K562 (cell line): Measurements from ENCODE around the gene TBX1. TPM values are rescaled to one million over a fixed set of nuclear protein-coding genes. Genes with fewer than 3 reads are reported as not detected.

Experiments used
- BHLHE40 ChIP-seq: IDR thresholded peaks from 2 replicates; pipeline ENCODE4 v1.6.1; 2011; ENCODE audit warnings: low read length, improper control_type of control experiment
- BRD4 ChIP-seq: fragments of 200-600 bp; sonication (generic); IDR thresholded peaks from 2 replicates; pipeline ENCODE4 v1.6.1; 2017; ENCODE audit warnings: inconsistent platforms
- CHD1 ChIP-seq: fragments of 200-600 bp; sonication (generic); IDR thresholded peaks from one replicate; pipeline ENCODE4 v1.6.1; 2012; ENCODE audit warnings: mild to moderate bottlenecking, moderate library complexity, low read length, inconsistent platforms
- EGR1 ChIP-seq: fragments of 450-650 bp; conservative IDR thresholded peaks from 2 replicates; pipeline ENCODE4 v1.6.1; 2017; ENCODE audit warnings: mild to moderate bottlenecking
- EP300 ChIP-seq: IDR thresholded peaks from 2 replicates; pipeline ENCODE4 v1.6.1; 2012; ENCODE audit warnings: low read length, improper control_type of control experiment
- GATAD2A ChIP-seq: fragments of 450-650 bp; IDR thresholded peaks from 2 replicates; pipeline ENCODE4 v1.6.1; 2017
- GTF2F1 ChIP-seq: IDR thresholded peaks from 2 replicates; pipeline ENCODE4 v1.6.1; 2011; ENCODE audit warnings: low read depth, low read length, improper control_type of control experiment
- HDAC2 ChIP-seq: fragments of 450-650 bp; IDR thresholded peaks from 2 replicates; pipeline ENCODE4 v1.6.1; 2016; ENCODE audit warnings: mild to moderate bottlenecking
- IFI16 ChIP-seq: fragments of 250-450 bp; sonication (Bioruptor Pico); IDR thresholded peaks from 2 replicates; pipeline ENCODE4 v2.1.2; 2022; ENCODE audit warnings: mild to moderate bottlenecking, inconsistent platforms
- KLF13 ChIP-seq: fragments of 450-650 bp; IDR thresholded peaks from 2 replicates; pipeline ENCODE4 v1.6.1; 2016; ENCODE audit warnings: missing genetic modification characterization, low read depth, mild to moderate bottlenecking, missing compliant biosample characterization, moderate library complexity, borderline replicate concordance
- NCOA6 ChIP-seq: fragments of 450-650 bp; IDR thresholded peaks from 2 replicates; pipeline ENCODE4 v1.6.1; 2017; ENCODE audit warnings: mild to moderate bottlenecking
- NFIX ChIP-seq: fragments of 250-450 bp; sonication (Bioruptor Pico); IDR thresholded peaks from 2 replicates; pipeline ENCODE4 v1.4.0; 2020; ENCODE audit warnings: low read depth, mild to moderate bottlenecking, moderate library complexity
- NRF1 ChIP-seq, 2 experiments: fragments of 450-650 bp; IDR thresholded peaks in 1 of 2; conservative IDR thresholded peaks in 1 of 2; 2 replicates each; pipeline ENCODE4 v1.6.1; 2014; ENCODE audit warnings: mild to moderate bottlenecking in 2 of 2
- PHF20 ChIP-seq: fragments of 450-650 bp; IDR thresholded peaks from 2 replicates; pipeline ENCODE4 v1.6.1; 2018; ENCODE audit not compliant: partially characterized antibody
- SETDB1 ChIP-seq: IDR thresholded peaks from one replicate; pipeline ENCODE4 v1.6.1; 2012; ENCODE audit warnings: low read length, control low read depth, inconsistent platforms
- SOX6 ChIP-seq: fragments of 450-650 bp; IDR thresholded peaks from 2 replicates; pipeline ENCODE4 v1.6.1; 2014; ENCODE audit warnings: mild to moderate bottlenecking
- ZC3H11A ChIP-seq: IDR thresholded peaks from 2 replicates; pipeline ENCODE4 v1.6.1; 2012; ENCODE audit warnings: low read depth, low read length, improper control_type of control experiment
- ZNF24 ChIP-seq: fragments of 450-650 bp; IDR thresholded peaks from 2 replicates; pipeline ENCODE4 v1.6.1; 2016
- ZNF316 ChIP-seq: fragments of 450-650 bp; IDR thresholded peaks from 2 replicates; pipeline ENCODE4 v1.6.1; 2016
- ZNF384 ChIP-seq: IDR thresholded peaks from 2 replicates; pipeline ENCODE4 v1.6.1; 2012; ENCODE audit warnings: low read depth, low read length, improper control_type of control experiment
- ZNF431 ChIP-seq: sonication (generic); formaldehyde crosslinking; IDR thresholded peaks from 2 replicates; pipeline ENCODE4 v1.8.0; 2022; ENCODE audit warnings: mild to moderate bottlenecking, missing genetic modification reagents
- ZNF507 ChIP-seq: conservative IDR thresholded peaks from 2 replicates; pipeline ENCODE4 v1.6.1; 2017; ENCODE audit warnings: missing genetic modification characterization, missing compliant biosample characterization
- polyA plus RNA-seq, 8 experiments: library from polyadenylated mRNA; depleted of rRNA in 4 of 8; stranded (reverse) in 5 of 8; unstranded in 3 of 8; fragments of >200 nt; fragmentation: Nextera tagmentation in 2 of 8; fragmentation: Illumina TruSeq in 1 of 8; extraction: Ambion mirVana in 2 of 8; extraction: Trizol in 1 of 8; gene quantifications; 2 replicates each; pipeline versions ENCODE4 v1.2.1 to v1.2.3, GENCODE V29; 2011 to 2014; ENCODE audit warnings: inconsistent platforms in 1 of 8, missing spikeins in 1 of 8
- total RNA-seq, 7 experiments: library from RNA; depleted of rRNA in 6 of 7; stranded (reverse); fragments of >200 nt in 6 of 7; fragmentation: Illumina TruSeq in 2 of 7; extraction: Trizol in 2 of 7; gene quantifications; 2 replicates each; pipeline versions ENCODE4 v1.2.1 to v1.2.3, GENCODE V29; 2011 to 2021; ENCODE audit warnings: low replicate concordance in 1 of 7
- TF ChIP-seq, protein P1 (sequence below): fragments of 250-450 bp; sonication (Bioruptor Pico); IDR thresholded peaks from 2 replicates; pipeline ENCODE4 v1.8.0; 2022; ENCODE audit warnings: moderate library complexity, mild to moderate bottlenecking, inconsistent platforms
- TF ChIP-seq, protein P2 (sequence below): sonication (generic); IDR thresholded peaks from 2 replicates; pipeline ENCODE4 v1.6.1; 2016
- TF ChIP-seq, protein P3 (sequence below): sonication (generic); formaldehyde crosslinking; IDR thresholded peaks from 2 replicates; pipeline ENCODE4 v1.8.0; 2022; ENCODE audit warnings: missing genetic modification reagents, mild to moderate bottlenecking, borderline replicate concordance
- TF ChIP-seq, protein P4 (sequence below): sonication (generic); formaldehyde crosslinking; IDR thresholded peaks from 2 replicates; pipeline ENCODE4 v1.9.0; 2022; ENCODE audit warnings: mild to moderate bottlenecking, missing genetic modification reagents

TBX1 gene
- total and polyA plus RNA-seq, 9 of the 15 experiments (the other 6 are each of a cell fraction or from before 2014, with no cell fraction given) = 0.07 to 35.0 (median 3.9) TPM

DNA sequence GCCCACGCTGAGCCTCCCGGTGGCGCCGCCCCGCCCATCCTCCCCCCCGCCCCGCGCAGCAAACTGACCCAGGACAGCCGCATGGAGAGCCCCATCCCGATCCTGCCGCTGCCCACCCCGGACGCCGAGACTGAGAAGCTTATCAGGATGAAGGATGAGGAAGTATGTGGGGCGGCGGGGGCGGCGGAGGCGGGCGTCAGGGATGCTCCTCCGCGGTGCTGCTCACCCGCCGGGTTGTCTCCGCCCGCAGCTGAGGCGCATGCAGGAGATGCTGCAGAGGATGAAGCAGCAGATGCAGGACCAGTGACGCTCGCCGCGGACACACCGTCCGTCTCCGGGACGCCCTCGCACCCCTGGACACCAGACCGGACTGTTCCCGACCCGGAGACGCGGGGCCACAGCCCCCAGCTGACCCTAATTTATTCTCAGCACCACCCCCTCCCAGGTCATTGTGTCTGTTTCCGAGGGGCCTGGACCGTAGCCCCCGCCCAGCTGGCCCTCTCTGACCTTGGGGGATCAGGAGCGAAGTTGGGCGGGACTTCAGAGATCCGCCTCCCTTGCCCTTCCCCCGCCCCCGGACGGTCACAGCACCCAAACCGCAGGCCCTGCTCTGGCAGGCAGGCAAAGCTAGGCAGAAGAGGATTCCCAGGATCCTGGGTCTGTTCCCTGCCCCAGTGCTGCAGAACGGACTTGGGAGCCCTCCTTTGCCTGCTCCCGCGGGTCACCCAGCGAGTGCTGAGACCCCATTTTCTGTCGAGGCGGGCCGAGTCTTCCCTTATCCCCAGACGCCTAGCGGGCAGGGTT is 38.2 kb upstream of the TBX1 start (continued):
- TF ChIP-seq NRF1 (conservative IDR thresholded peaks at IDR 0.05 in 1 of 2, IDR thresholded peaks at IDR 0.05 in 1 of 2) (peak; percentile 72 to 73), KLF13 (tag) (peak; percentile 15; the same call in 1 of the 2 replicates), ZNF24 (no peak), BRD4 (peak; percentile 31; the same call in 1 of the 2 replicates), BHLHE40 (peak; percentile 86), PHF20 (peak; percentile 10), GTF2F1 (peak; percentile 79; the same call in 1 of the 2 replicates), ZNF316 (peak; percentile 44; the same call in 1 of the 2 replicates), SETDB1 (peak; percentile 4), HDAC2 (peak; percentile 97), NCOA6 (no peak), ZNF507 (tag) (no peak), IFI16 (CRISPR knock-in tag) (no peak), CHD1 (peak; percentile 45), ZNF431 (CRISPR knock-in tag) (no peak), GATAD2A (peak; percentile 9; the same call in 1 of the 2 replicates), EGR1 (peak; percentile 100), SOX6 (no peak), EP300 (peak; percentile 53), NFIX (no peak), ZC3H11A (0 out of 2 replicates have a peak, but pooled peaks have one; percentile 34), ZNF384 (peak; percentile 11; the same call in 1 of the 2 replicates)
- TF ChIP-seq, protein P1, sequence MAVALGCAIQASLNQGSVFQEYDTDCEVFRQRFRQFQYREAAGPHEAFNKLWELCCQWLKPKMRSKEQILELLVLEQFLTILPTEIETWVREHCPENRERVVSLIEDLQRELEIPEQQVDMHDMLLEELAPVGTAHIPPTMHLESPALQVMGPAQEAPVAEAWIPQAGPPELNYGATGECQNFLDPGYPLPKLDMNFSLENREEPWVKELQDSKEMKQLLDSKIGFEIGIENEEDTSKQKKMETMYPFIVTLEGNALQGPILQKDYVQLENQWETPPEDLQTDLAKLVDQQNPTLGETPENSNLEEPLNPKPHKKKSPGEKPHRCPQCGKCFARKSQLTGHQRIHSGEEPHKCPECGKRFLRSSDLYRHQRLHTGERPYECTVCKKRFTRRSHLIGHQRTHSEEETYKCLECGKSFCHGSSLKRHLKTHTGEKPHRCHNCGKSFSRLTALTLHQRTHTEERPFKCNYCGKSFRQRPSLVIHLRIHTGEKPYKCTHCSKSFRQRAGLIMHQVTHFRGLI (CRISPR knock-in tag) = no peak
- TF ChIP-seq, protein P2, sequence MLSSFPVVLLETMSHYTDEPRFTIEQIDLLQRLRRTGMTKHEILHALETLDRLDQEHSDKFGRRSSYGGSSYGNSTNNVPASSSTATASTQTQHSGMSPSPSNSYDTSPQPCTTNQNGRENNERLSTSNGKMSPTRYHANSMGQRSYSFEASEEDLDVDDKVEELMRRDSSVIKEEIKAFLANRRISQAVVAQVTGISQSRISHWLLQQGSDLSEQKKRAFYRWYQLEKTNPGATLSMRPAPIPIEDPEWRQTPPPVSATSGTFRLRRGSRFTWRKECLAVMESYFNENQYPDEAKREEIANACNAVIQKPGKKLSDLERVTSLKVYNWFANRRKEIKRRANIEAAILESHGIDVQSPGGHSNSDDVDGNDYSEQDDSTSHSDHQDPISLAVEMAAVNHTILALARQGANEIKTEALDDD = no peak
- TF ChIP-seq, protein P3, sequence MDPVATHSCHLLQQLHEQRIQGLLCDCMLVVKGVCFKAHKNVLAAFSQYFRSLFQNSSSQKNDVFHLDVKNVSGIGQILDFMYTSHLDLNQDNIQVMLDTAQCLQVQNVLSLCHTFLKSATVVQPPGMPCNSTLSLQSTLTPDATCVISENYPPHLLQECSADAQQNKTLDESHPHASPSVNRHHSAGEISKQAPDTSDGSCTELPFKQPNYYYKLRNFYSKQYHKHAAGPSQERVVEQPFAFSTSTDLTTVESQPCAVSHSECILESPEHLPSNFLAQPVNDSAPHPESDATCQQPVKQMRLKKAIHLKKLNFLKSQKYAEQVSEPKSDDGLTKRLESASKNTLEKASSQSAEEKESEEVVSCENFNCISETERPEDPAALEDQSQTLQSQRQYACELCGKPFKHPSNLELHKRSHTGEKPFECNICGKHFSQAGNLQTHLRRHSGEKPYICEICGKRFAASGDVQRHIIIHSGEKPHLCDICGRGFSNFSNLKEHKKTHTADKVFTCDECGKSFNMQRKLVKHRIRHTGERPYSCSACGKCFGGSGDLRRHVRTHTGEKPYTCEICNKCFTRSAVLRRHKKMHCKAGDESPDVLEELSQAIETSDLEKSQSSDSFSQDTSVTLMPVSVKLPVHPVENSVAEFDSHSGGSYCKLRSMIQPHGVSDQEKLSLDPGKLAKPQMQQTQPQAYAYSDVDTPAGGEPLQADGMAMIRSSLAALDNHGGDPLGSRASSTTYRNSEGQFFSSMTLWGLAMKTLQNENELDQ (CRISPR knock-in tag) = no peak
- TF ChIP-seq, protein P4, sequence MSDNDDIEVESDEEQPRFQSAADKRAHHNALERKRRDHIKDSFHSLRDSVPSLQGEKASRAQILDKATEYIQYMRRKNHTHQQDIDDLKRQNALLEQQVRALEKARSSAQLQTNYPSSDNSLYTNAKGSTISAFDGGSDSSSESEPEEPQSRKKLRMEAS = no peak
